Femur (tissue), 1 donor: ENCODE results near the gene SLC6A2.
"Not testable (repeated sequence)": the region's sequence is repeated elsewhere in the genome, so short reads cannot be mapped to it uniquely, and the experiment has no call there.

ENCODE experiments used
- DNase-seq: peaks from one replicate; pipeline ENCODE4 v3.0.0-alpha.2; 2017

The SLC6A2 gene

DNA sequence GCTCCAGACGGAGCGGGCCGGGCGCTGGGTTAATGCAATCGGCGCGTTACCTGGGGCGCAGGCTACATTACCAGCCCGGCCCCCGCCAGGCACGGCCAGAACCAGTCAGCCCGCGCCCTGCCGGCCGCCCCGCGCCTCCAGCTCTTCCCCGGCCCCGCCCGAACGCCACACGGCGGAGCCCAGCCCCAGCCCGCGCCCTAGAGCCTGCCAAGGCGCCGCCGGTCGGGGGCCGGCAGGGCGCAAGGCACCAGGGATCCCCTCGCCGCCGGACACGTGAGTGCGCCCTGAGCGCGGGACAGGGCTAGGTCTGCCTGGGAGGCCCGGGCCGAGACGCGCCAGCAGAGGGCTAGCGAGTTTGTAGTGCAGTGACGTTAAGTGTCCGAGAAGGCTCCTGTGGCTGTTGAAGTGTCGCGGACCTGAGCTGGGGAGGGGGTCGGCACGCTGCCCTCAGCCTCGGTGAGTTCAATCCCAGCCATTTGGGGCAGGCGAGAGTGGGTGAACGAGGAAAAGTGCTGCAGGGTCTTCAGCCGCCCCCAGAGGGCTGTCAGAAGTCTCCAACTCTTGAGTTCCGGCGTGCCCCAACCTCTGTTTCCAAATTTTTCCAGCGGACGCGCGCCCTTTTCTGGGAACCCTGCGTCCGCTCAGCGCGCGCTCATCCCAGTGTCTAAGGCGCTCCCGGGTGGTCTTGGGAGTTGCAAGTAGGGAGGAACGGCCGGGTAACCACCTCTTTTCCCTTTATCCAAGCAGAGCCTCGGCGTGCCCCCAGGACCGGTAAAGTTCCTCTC lies at the start of gene SLC6A2:
Gene SLC6A2 (plus strand): TSS at position 92 of the 785 bp plus-strand sequence. CDS start 707 bp downstream, outside the sequence.
- DNase-seq: peak; percentile 50

DNA sequence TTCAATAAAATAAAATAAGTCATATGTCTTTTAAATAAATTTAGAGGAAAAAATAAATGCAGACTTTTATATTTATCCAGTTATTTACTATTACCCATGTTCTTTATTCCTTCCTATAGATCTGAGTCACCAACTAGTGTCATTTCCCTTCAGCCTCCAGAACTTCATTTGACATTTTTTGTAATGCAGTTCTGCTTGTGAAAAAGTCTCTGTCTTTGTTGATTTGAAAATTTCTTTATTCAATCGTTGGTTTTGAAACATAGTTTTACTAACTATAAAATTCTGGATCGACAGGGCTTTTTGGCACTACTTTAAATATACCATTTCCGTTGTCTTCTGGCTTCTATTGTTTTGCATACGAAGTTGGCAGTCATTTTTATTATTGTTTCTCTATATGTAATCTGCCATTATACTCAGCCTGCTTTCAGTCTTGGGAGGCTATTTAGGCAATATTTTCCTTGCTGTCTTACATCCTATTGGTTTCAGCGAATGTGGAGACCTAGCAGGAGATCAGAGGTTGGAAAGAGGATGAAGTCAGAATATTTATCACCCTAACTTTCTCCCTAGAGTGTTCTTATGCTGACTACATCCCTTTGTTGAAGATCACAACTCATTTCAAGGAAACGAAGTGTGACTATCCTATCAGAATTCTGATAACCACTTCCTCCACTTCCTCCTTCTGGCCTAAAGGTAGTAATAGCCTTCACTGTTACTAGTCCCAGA lies 42.0 kb upstream of the SLC6A2 start:
- DNase-seq: no peak

DNA sequence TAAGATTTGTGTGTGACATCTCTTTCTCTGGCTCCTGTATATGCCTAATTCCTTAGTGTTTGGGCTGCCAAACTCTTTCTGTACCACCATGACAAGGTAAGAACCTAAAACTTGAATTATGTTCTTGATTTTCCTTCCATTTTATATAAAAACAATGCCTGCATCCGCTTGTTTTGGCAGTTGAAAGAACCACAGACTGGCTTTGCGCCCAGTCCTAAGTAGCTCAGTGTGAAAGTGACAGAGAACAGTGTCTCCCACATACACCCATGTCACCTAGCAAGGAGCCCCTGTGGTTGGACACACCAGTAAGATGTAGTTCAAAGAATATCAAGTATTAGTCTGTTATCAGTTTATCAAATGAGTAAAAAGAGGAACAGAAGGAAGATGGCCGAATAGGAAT lies 40.7 kb upstream of the SLC6A2 start:
- no peak for DNase-seq

DNA sequence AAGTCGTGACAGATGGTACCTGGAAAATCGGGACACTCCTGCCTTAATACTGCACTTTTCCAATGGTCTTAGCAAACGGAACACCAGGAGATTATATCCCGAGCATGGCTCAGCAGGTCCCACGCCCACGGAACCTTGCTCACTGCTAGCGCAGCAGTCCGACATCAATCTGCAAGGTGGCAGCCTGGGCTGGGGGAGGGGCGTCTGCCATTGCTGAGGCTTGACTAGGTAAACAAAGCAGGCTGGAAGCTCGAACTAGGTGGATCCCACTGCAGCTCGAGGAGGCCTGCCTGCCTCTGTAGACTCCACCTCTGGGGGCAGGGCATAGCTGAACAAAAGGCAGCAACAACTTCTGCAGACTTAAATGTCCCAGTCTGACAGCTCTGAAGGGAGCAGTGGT lies 40.1 kb upstream of the SLC6A2 start:
- not testable (repeated sequence) for DNase-seq

DNA sequence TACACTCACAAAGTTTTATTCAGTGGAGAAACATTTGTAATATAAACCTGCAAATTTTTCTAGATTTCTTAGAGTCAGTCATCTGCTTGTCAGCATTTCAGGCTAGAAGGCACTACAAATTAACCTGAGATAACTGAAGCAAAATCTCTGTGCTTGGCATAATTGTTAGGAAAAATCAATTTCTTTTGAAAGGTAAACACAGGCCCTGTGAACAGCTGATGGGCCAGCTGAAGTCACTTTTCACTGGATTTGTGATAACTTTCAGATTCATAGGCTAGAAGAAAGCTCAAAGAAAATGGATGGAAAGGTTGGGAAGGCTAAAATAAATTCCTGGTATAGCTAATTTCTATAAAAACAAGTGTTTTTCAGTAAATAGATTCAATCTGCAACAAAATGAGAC lies 34.0 kb upstream of the SLC6A2 start:
- no peak for DNase-seq

DNA sequence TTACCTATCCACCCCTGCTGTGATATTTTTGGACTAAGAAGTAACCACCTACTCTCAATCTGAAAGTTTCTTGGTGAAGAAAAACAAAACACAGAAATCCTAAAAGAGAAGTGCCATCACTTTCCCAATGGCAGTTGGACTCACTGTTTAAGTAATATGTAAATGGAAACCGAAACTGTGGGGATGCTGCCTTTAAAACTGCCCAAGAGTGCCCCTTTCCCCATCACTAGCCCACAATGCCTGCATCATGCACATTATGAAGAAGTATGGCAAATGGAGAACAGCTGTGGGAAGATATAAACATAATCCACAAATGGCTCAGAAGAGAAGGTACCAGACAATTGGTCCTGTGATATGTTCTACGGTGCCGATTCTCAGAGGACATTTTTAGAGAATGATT lies 33.5 kb upstream of the SLC6A2 start:
- no peak for DNase-seq

DNA sequence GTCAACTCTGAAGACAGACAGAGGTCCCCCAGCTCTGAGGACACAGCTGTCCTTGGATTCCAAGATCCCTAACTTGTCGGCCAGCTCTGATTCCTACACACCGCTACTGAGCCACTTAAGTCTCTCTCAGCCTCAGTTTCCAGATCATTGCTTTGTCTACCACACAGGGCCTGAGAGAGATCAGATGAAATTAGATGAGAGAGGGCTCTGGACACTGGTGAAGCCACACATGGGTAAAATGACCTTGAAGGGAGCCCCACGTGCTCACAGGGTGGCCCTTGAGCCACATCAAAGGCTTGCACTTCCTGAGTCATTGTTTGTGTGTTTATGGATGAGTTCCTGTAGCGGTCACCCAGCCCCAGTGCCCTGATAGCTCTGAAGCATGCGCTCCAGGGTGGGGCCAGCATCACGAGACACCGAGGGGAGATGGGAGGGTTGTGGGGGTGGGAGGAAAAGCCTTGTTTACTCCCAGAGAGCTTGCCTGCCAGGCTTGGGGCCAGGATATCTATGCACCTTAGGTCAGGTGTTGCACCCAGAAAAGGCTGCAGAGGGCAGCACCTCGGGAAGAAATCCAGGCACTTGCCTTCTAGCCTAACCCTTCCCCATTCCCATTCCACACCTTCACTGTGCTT lies 32.7 kb upstream of the SLC6A2 start:
- DNase-seq: no peak

DNA sequence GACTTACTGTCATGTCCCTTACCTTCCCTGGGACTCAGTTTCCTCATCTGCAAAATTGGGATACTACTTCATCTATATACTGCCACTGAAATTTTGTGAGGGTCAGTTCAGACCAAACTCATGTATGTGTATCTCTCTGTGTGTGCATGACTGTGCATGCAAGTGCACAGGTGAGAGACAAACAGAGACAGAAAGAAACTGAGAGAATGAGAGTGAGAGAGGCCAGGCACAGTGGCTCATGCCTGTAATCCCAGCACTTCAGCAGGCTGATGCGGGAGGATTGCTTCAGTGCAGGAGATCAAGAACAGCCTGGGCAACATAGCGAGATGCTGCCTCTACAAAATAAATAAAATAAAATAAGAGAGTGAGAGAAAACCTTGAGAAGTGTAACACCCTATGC lies 32.1 kb upstream of the SLC6A2 start:
- no peak for DNase-seq

DNA sequence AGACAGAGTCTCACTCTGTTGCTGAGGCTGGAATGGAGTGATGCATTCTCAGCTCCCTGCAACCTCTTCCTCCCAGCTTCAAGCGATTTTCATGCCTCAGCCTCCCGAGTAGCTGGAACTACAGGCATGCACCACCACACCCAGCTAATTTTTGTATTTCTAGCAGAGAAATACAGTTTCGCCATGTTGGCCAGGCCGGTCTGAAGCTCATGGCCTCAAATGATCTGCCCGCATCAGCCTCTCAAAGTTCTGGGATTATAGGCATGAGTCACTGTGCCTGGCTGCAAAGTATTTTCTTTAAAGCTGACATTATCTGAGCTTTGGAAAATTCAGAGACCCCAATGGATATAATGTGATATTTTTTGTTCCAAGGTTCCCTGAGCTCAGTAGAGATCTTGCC lies 31.1 kb upstream of the SLC6A2 start:
- no peak for DNase-seq

DNA sequence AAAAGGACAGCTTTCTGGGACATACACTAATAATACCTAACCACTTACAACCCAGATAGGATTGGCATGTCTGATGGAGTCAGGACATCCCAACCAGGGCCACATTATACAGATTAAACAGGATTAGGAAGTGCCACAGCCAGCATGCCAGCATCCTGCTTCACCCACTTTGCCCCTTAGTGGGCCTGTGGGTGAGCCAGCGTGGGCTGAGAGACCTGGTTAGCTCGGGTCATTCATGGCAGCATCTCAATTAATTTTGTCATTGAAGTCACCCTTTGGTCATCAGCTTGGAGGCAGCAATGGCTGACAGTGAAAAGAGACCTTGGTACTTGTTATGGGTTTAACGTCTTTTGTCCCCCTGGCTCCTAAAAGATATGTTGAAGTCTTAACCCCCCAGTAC lies 29.9 kb upstream of the SLC6A2 start:
- DNase-seq: no peak

DNA sequence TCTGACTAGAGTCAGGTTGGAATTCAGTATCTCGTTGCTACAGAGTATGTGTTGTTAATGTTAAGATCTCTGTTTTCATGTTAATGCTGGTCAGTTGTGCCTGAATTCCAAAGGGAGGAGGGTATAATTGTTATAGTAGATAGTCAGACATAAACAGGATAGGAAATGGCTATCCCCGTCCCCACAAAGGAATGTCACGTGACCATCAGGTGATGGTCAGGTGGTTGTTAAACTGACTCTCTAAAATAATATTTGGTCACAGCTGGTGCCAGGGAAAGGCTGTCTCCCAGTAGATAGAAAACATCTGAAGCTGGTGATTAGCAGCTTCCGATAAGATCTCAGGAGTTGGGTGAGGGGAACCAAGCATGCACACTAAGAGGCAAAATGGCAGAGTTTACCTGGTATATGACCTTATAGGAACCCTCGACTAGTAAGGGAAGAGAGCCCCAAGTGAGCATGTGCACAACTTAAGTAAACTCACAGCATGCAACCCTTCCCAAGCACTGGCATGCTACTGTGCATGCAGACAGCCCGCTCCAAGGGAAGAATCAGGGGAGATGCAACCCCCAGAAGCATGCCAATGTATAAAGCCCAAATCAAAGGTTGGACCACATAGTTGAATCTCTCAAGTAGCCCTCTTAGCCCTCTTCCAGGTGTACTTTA lies 27.4 kb upstream of the SLC6A2 start:
- DNase-seq: no peak

DNA sequence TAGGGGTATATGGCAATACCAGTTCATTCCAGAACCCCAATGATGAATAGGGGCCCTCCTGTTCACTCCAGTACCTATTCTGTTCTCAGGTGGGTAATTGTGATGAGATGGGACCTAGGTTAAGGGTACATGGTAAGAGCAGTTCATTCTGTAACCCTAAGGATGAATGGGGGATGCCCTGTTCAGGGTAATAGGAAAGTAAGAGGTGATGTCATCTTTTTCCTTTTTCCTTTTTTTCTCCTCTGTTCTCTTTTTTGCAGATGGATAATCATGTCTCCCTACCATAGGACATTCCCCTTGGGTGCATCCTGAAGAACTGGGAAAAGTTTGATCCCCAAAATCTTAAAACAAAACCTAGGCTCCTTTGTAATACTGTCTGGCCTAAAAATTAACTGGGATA lies 25.0 kb upstream of the SLC6A2 start:
- no peak for DNase-seq

DNA sequence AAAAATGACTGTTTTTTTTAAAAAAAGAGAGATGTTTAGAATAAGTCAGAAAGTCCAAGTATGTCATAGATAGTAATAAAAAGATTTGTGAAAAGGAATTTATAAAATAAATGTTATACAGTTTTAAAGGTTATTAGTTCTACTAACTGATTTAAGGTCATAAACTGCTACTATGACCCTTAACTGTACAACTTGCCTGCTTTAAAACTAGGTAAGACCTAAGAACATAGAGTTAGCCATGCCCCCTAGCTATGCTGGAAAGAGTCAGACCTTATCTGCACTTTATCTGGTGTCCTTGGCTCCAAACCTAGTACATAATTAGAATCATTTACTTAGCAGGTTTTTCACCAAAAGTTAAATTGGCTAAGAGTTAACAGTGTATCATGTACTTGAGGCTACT lies 23.5 kb upstream of the SLC6A2 start:
- no peak for DNase-seq

DNA sequence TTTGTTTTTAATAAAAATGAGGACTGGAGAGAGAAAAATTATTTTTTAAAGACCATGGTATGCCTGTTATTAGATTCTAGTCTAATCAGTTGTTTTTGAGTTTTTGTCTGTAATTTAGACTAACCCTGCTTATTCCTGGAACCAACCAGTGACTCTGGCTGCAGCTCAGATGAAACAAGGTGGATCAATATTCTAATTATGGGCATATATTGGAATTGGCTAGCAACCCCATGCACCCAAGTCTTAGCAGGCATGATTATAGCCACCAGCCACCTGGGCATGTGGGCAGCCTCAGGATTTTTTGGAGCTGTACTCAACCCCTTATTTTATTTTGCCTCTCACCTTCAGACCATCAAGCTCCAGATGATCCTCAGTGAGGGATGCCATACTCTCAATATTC lies 21.6 kb upstream of the SLC6A2 start:
- DNase-seq: no peak

DNA sequence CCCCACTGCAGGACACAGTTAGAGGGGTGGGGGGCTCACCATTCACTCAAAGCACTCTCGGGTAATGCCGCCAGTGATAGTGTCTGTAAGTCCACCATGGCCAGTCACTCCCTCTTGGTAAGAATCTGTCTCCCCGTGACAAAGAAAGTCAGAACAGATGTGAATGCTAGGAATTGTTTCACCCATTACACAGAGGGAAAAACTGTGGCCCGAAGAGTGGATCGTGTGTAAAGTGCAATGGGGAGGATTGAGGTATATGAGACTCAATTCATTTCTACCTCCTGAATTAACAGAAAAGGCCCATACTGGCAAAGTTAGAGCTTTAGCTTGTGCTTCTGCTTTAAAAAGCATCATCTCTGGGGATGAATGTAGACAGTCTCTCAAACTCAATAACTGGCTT lies 17.5 kb upstream of the SLC6A2 start:
- DNase-seq: no peak

DNA sequence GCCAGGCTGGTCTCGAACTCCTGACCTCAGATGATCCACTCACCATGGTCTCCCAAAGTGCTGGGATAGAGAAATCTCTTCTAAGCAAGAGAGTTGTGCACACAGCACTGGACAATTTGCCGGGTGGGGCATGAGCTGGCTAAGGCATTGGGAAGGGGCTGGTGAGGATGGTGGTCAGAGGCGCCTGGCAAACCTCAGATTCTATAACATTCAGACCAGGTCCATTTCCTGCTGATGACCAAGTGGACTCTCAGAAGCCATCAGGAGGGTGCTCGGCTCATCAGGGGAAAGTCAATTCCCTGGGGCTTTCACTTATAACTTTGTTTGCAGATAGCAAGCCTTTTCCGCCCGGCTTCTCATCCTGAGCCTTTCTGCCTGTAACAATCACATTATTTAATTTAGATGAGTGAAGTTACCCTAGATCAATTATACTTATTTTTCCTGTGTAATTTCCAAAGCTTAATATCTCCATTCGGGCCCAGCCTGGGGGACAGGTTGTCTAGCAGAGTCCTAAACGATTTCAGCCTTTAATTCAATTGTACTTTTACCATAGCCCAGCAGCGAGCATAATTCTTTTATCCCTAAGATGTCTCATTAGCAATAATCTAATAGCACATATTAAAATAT lies 15.0 kb upstream of the SLC6A2 start:
- no peak for DNase-seq

DNA sequence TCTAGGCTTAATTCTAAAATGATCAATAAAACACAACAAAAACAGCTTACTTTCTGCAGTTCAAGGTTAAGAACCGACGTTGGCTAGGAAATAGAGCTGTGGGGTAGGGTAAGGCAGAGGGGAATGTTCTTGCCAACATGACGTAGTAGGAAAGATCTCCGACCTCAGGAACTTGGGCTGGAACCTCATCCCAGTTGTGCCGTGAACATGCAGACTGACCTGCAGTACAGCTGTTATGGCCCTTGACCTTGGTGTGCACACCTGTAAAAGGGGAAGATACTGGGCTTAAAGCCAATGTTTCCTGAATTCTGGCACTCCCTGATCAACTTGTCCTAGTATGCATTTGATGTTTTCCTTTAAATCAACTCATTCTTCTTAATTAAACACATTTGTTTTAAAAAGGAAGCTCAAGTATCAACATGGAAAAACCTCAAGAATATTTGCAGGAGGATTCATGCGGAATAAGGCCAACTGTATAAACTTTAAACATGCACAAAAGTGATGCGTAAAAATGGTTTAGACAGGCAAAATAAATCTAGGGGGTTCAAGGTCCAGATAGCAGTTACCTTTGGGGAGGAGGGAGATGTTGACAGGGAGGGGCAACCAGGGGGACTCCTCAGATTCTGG lies 14.2 kb upstream of the SLC6A2 start:
- no peak for DNase-seq

DNA sequence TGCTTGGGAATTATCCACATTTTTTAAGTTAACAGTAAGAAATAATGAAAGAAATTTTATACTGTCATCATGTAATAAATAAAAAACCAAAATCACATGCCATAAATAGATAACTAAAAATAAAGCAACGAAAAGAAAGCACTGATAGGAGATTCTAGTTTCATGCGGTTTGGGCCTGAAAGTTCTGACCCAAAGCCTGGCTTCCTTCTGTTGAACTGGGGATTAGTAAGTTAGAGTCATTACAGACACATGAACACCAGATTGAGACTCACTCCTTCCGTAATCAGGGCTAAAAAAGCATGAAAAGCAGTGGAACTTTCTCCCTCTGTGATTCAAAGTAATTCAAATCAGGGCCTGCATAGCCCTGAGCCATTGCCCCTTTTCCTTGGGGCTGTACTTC lies 13.2 kb upstream of the SLC6A2 start:
- no peak for DNase-seq

DNA sequence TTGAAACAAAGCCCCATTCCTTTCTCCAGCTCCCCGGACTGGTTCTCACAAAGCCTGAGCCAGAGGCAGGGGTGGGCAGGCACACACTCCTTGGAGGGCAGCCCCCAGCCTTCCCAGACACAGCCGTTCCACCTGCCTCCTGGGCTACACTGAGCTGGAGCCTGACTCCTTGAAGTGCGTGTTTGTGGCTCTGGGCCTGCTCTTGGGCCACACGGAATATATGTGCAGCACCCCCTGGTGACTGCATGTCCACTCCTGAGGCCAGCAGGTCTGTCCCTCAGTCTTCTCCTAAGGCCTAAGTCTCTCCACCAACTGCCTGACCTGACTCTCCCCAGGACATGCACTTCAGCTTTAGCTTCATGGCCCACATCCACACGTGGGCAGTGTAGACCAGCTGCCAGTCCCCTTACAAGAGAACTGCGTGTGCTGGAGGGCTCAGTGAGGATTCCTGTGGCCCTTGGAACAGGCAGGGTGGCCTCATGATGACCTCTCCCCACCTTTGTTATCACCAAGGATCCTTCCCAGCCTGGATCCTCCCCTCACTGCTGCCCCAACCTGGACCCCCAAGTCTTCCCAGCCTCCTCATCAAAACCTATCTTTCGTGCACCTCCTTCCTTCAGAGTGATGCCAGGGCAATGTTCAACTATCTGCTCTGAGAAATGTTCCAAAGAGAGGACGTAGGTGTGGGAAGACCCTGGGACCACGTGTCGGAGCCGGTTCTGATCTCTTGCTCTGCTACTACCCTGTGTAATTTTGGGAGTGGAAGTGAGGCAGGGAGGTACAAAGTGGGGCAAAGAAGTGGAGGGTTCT lies 12.4 kb upstream of the SLC6A2 start:
- DNase-seq: no peak

DNA sequence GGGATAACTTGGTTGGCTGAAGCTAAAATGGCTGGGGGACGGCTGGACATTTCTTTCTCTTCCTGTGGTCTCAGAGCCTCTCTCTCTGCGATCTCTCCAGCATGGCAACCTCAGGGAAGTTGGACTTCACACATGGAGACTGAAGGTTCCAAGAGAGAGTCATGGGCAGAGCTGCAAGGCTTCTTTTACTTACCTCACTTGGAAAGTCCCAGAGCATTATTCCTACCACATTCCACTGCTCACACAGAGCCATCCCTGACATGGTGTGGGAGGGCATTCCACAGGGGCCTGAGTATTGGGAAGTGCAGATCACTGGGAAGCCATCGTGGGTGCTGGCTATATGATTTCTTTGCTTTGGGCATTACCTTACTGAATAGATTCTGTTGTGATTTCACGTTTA lies 9.8 kb upstream of the SLC6A2 start:
- DNase-seq: peak; percentile 0

DNA sequence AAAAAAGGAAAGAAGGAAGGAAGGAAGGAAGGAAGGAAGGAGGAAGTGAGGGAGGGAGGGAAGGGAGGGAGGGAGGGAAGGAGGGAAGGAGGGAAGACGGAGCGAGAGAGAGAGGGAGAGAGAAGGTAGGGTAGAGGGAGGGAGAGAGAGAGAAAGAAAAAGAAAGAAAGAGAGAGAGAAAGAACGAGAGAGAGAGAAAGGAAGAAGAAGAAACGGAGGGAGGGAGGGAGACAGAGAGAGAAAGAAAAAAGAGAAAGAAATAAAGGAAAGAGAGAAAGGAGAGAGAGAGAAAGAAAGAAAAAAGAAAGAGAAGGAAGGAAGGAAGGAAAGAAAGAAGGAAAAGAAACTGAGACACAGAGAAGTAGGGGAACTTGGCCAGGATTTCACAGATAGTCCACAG lies 8.4 kb upstream of the SLC6A2 start:
- DNase-seq: no peak

DNA sequence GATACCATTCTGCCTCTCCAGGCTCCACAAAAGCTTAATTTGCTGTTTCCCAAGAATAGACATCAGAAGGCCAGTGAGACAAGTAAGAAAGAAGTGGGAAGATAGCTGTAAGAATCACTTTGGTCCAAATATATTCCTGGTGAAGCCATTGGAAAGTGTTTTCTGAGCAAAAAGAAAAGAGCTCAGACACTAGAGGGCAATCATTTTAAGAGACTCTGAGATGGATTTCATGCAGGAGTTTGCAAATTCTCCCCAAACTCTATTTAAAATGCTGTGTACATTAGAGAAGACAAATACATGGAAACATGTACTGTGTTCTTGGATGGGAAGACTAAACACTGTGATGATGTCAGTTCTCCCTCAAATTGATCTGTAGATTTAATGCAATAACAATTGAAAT lies 8.0 kb upstream of the SLC6A2 start:
- no peak for DNase-seq
